Activated B cell treated with CpG ODN at 0.5 μM for 24 hours (primary cell): ENCODE measurements around the gene PSMA3. TPM values are rescaled to one million over a fixed set of nuclear protein-coding genes. Genes with fewer than 3 reads are reported as not detected.

Source experiments
- ATAC-seq: fragments of 200-7000 bp; cut with Tn5 transposase; one replicate; pipeline ENCODE4 v1.10.0; 2021; ENCODE audit warnings: low read depth, mild to moderate bottlenecking, moderate library complexity
- CTCF ChIA-PET: fragments of 350-600 bp; sonication (Branson Sonifier 250); formaldehyde crosslinking; loops from one replicate; lab custom pipeline; 2021; ENCODE audit warnings: antibody characterized with exemption; lab: Charles Lee
- POLR2A ChIA-PET: fragments of 350-600 bp; sonication (Branson Sonifier 250); formaldehyde crosslinking; loops from one replicate; lab custom pipeline; 2021; ENCODE audit warnings: antibody characterized with exemption; lab: Charles Lee
- DNase-seq: peaks from one replicate; pipeline ENCODE4 v3.0.0; 2022
- H3K27ac Mint-ChIP-seq: one replicate; pipeline ENCODE4 v1.8.0; 2020; ENCODE audit warnings: mixed read lengths
- H3K27me3 Mint-ChIP-seq: one replicate; pipeline ENCODE4 v1.8.0; 2021; ENCODE audit warnings: mixed read lengths
- H3K36me3 Mint-ChIP-seq: one replicate; pipeline ENCODE4 v1.8.0; 2021; ENCODE audit warnings: low read depth, mixed read lengths
- H3K4me1 Mint-ChIP-seq: one replicate; pipeline ENCODE4 v1.8.0; 2021; ENCODE audit warnings: mixed read lengths
- H3K4me3 Mint-ChIP-seq: one replicate; pipeline ENCODE4 v1.8.0; 2020; ENCODE audit warnings: mild to moderate bottlenecking, mixed read lengths
- H3K9me3 Mint-ChIP-seq: one replicate; pipeline ENCODE4 v1.8.0; 2020; ENCODE audit warnings: mixed read lengths
- intact Hi-C: fragments of 100-400 bp; cut with micrococcal nuclease; formaldehyde crosslinking; loops from one replicate; pipeline ENCODE4 v1.15.1; 2024
- total RNA-seq: library from RNA; stranded (reverse); gene quantifications from 2 replicates; pipeline ENCODE4 v1.2.3, GENCODE V29; 2022
- TF ChIP-seq, protein P1 (sequence below): fragments of 200-600 bp; IDR thresholded peaks from one replicate; pipeline ENCODE4 v1.8.0; 2022; ENCODE audit warnings: antibody characterized with exemption, mild to moderate bottlenecking

PSMA3 gene
- total RNA-seq, 1 donor from 2014 or later, result 204 TPM

DNA sequence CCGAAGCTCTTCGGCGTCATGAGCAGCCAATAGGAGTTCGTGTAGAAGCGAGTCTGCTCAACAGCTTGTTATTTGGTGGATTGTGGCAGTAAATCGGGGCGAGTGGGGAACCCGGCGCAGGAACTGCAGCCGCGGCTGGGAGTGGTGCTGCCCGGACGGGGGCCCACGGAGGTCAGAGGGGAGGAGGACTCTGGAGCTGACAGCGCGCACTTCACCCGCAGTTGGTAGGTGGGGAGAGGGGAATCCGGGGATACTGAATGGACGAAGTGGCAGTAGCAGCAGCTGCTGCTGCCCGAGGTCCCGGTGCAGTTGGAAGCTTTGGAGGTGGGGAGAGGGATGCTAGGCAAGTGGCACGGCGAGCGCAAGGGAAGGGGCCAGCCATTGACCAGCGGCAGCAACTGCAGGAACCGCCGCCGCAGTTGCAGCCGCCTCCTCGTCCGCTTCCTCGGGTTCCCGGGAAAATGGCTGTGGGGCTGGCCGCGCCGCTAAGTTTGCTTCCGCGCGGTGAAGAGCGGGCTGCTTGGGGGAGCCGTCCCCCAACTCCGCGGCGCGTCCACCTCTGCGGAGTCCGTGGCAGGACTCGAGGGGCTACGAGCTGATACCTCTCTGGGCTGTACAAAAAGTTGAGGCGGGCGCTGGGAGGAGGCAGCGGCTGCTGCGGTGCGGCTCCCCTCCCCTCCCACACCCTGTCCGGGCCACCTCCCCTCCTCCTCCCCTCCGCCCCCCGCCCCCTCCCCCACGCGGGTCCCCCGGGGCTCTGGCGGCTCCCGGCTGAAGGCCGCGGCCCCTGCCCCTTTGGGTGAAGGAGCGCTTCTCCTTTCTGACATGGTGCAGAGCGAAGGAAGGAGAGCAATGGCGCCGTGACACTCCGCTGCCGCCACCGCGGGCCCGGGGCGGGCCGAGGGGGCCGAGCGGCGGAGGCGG, 54.1 kb downstream of the PSMA3 start, which contains the start of gene ARID4A:
Gene ARID4A (plus strand): TSS at position 79 of the 924 bp plus-strand sequence. CDS start 1,300 bp downstream, outside the sequence.
- Mint-ChIP-seq H3K9me3 (no peaks in the 10 kb centered on the region), H3K36me3 (peaks cover 46% of the 10 kb centered on the region), H3K27me3 (no peaks in the 10 kb centered on the region), H3K4me1 (peaks cover 53% of the 10 kb centered on the region), H3K4me3 (peak within 1 kb of the TSS; percentile 99), H3K27ac (peak within 1 kb of the TSS; percentile 96)
- intact Hi-C loops, result loop anchor here (1.0 to 5.0 kb wide), 6 partner anchors 17 to 1950 kb away; partner anchors contain the start of genes ACTR10, KIAA0586, PPM1A and PSMA3
- ATAC-seq (peak; percentile 8), DNase-seq (peak; percentile 68)
- ChIA-PET POLR2A (interaction anchor here (0.6 to 3.3 kb wide), 24 partner anchors 9 to 1950 kb away, joined by 3 to 56 read pairs (median 6); partner anchors contain the start of genes ACTR10, KIAA0586, NAA30 and PPM1A), CTCF (interaction anchor here (0.6 to 1.1 kb wide), 2 partner anchors 40 to 54 kb away, joined by 3 to 7 read pairs; partner anchors contain the start of gene PSMA3)
- TF ChIP-seq, protein P1, sequence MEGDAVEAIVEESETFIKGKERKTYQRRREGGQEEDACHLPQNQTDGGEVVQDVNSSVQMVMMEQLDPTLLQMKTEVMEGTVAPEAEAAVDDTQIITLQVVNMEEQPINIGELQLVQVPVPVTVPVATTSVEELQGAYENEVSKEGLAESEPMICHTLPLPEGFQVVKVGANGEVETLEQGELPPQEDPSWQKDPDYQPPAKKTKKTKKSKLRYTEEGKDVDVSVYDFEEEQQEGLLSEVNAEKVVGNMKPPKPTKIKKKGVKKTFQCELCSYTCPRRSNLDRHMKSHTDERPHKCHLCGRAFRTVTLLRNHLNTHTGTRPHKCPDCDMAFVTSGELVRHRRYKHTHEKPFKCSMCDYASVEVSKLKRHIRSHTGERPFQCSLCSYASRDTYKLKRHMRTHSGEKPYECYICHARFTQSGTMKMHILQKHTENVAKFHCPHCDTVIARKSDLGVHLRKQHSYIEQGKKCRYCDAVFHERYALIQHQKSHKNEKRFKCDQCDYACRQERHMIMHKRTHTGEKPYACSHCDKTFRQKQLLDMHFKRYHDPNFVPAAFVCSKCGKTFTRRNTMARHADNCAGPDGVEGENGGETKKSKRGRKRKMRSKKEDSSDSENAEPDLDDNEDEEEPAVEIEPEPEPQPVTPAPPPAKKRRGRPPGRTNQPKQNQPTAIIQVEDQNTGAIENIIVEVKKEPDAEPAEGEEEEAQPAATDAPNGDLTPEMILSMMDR, result no peak

- Mint-ChIP-seq H3K9me3 (no peaks in the 10 kb centered on the region), H3K36me3 (peaks cover 41% of the 10 kb centered on the region), H3K27me3 (no peaks in the 10 kb centered on the region), H3K4me3 (peak overlapping the region; percentile 99), H3K4me1 (peaks cover 48% of the 10 kb centered on the region), H3K27ac (peak overlapping the region; percentile 96)
- ATAC-seq, result no peak
- ChIA-PET POLR2A (interaction anchor here (0.6 to 3.3 kb wide), 7 partner anchors 14 to 128 kb away, joined by 3 to 56 read pairs (median 16); partner anchors contain the start of genes KIAA0586, PSMA3, TIMM9 and TOMM20L), CTCF (no interaction called here)
- TF ChIP-seq, protein P1, result no peak
- no peak for DNase-seq
- intact Hi-C loops, result loop anchor here (2.0 to 5.0 kb wide), 2 partner anchors 37 to 1949 kb away; partner anchors contain the start of gene PPM1A
These were observed 55.0 kb downstream of the PSMA3 start for GRCh38 chr14:58299401-58300330.

GRCh38 chr14:58301416-58301815, 56.8 kb downstream of the PSMA3 start:
- H3K27me3 Mint-ChIP-seq, result no peaks in the 10 kb centered on the region
- H3K4me3 Mint-ChIP-seq, result no peak overlapping the region
- TF ChIP-seq, protein P1, result no peak
- H3K27ac Mint-ChIP-seq, result no peak overlapping the region
- intact Hi-C loops, result no loop called here
- ChIA-PET CTCF (no interaction called here), POLR2A (no interaction called here)
- H3K9me3 Mint-ChIP-seq, result no peaks in the 10 kb centered on the region
- ATAC-seq (no peak), DNase-seq (no peak)
- H3K36me3 Mint-ChIP-seq, result peaks cover 43% of the 10 kb centered on the region
- H3K4me1 Mint-ChIP-seq, result peaks cover 32% of the 10 kb centered on the region

DNA sequence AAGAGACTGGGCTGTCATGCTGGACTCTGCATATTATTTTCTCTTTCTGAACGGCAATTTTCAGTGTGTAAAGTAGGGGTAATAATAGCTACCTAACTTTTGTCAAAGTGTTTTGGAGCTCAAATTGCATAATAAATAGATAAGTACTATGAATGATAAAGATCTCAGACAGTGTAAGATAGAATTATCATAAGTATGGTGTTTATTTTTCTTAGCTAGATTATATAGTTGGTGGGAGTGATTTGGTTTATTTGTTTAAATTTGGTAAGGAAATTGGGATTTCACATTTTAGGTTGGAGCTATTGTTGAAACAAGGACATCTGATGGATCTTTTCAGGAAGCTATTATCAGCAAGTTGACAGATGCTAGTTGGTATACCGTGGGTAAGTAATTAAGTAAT, 61.1 kb downstream of the PSMA3 start:
- intact Hi-C loops, result loop anchor here (2.0 to 5.0 kb wide), 2 partner anchors 19 to 42 kb away; no protein-coding TSS in a partner anchor
- CTCF ChIA-PET, result no interaction called here
- Mint-ChIP-seq H3K27me3 (no peaks in the 10 kb centered on the region), H3K27ac (no peak overlapping the region), H3K4me1 (peaks cover 12% of the 10 kb centered on the region), H3K36me3 (peaks cover 63% of the 10 kb centered on the region), H3K9me3 (no peaks in the 10 kb centered on the region), H3K4me3 (no peak overlapping the region)
- no peak for ATAC-seq
- TF ChIP-seq, protein P1, result no peak
- DNase-seq, result no peak
- POLR2A ChIA-PET, result interaction anchor here (0.6 kb wide), 1 partner anchor 1029 kb away, joined by 4 read pairs; no protein-coding TSS in a partner anchor
